GM23338 (cell line): ENCODE data around the gene GREB1L. TPM values are rescaled to one million over a fixed set of nuclear protein-coding genes. Genes with fewer than 3 reads are reported as not detected.

Experiments used
- ATAC-seq: fragments of 200-7000 bp; cut with Tn5 transposase; 3 replicates; pipeline ENCODE4 v1.9.1; 2020
- DNase-seq: peaks from one replicate; pipeline ENCODE4 v3.0.0-alpha.2; 2015; ENCODE audit warnings: low spot score
- H2AFZ ChIP-seq: fragments of 200-600 bp; sonication (generic); 2 replicates; pipeline ENCODE4 v1.8.0; 2016; ENCODE audit warnings: antibody characterized with exemption, mild to moderate bottlenecking, moderate library complexity
- H3F3A ChIP-seq: fragments of 200-600 bp; sonication (generic); replicated peaks from 2 replicates; pipeline ENCODE4 v1.8.0; 2017; ENCODE audit warnings: antibody characterized with exemption, mixed run types, low read depth
- H3K27ac ChIP-seq: fragments of 200-600 bp; sonication (generic); 2 replicates; pipeline ENCODE4 v1.6.1; 2016; ENCODE audit warnings: low read depth
- H3K27me3 ChIP-seq: fragments of 200-600 bp; sonication (generic); 2 replicates; pipeline ENCODE4 v1.8.0; 2016; ENCODE audit warnings: mild to moderate bottlenecking, mixed run types, moderate library complexity; ENCODE audit not compliant: insufficient read depth
- H3K36me3 ChIP-seq: fragments of 200-600 bp; sonication (generic); 2 replicates; pipeline ENCODE4 v1.8.0; 2016; ENCODE audit warnings: mild to moderate bottlenecking; ENCODE audit not compliant: insufficient read depth
- H3K4me1 ChIP-seq: fragments of 200-600 bp; sonication (generic); 2 replicates; pipeline ENCODE4 v1.8.0; 2016; ENCODE audit warnings: mild to moderate bottlenecking, moderate library complexity; ENCODE audit not compliant: insufficient read depth
- H3K4me2 ChIP-seq: fragments of 200-600 bp; sonication (generic); 2 replicates; pipeline ENCODE4 v1.7.1; 2017; ENCODE audit warnings: mixed run types
- H3K4me3 ChIP-seq: fragments of 200-600 bp; sonication (generic); 2 replicates; pipeline ENCODE4 v1.6.1; 2016; ENCODE audit warnings: mixed run types
- H3K79me2 ChIP-seq: fragments of 200-600 bp; sonication (generic); replicated peaks from 2 replicates; pipeline ENCODE4 v1.8.0; 2017; ENCODE audit warnings: mild to moderate bottlenecking; ENCODE audit not compliant: insufficient read depth
- H3K9me2 ChIP-seq: fragments of 200-600 bp; sonication (generic); 2 replicates; pipeline ENCODE4 v1.8.0; 2017; ENCODE audit not compliant: insufficient read depth
- H4K20me1 ChIP-seq: fragments of 200-600 bp; sonication (generic); replicated peaks from 2 replicates; pipeline ENCODE4 v1.8.0; 2017; ENCODE audit warnings: mild to moderate bottlenecking; ENCODE audit not compliant: insufficient read depth
- H3K27ac Mint-ChIP-seq: 2 replicates; pipeline ENCODE4 v1.8.0; 2020; ENCODE audit warnings: inconsistent platforms, mild to moderate bottlenecking, moderate library complexity, mixed read lengths
- H3K27me3 Mint-ChIP-seq: 3 replicates; pipeline ENCODE4 v1.8.0; 2022; ENCODE audit warnings: low read depth, mild to moderate bottlenecking, moderate library complexity, mixed read lengths, inconsistent platforms; ENCODE audit not compliant: insufficient read depth, poor library complexity
- H3K36me3 Mint-ChIP-seq: 3 replicates; pipeline ENCODE4 v1.8.0; 2021; ENCODE audit warnings: low read depth, mild to moderate bottlenecking, inconsistent platforms, moderate library complexity, mixed read lengths
- H3K4me1 Mint-ChIP-seq: 3 replicates; pipeline ENCODE4 v1.8.0; 2020; ENCODE audit warnings: mild to moderate bottlenecking, inconsistent platforms, mixed read lengths
- H3K4me3 Mint-ChIP-seq: 3 replicates; pipeline ENCODE4 v1.8.0; 2021; ENCODE audit warnings: moderate library complexity, mild to moderate bottlenecking, inconsistent platforms, mixed read lengths
- H3K9me3 Mint-ChIP-seq: 3 replicates; pipeline ENCODE4 v1.8.0; 2020; ENCODE audit warnings: moderate library complexity, mild to moderate bottlenecking, inconsistent platforms, mixed read lengths
- POLR2AphosphoS5 ChIP-seq: IDR thresholded peaks from 2 replicates; pipeline ENCODE4 v1.6.1; 2016; ENCODE audit warnings: antibody characterized with exemption, low read depth
- ZNF462 ChIP-seq: fragments of 250-450 bp; sonication (Bioruptor Pico); IDR thresholded peaks from 2 replicates; pipeline ENCODE4 v1.5.0; 2020; ENCODE audit warnings: mild to moderate bottlenecking, moderate library complexity
- polyA plus RNA-seq: library from polyadenylated mRNA; unstranded; fragments of >200 nt; fragmentation: Nextera tagmentation; extraction: Ambion mirVana; gene quantifications from 2 replicates; pipeline ENCODE4 v1.2.1, GENCODE V29; 2016
- total RNA-seq: library from RNA; depleted of rRNA; stranded (reverse); fragments of >200 nt; shearing (Covaris generic); gene quantifications from 2 replicates; pipeline ENCODE4 v1.2.3, GENCODE V29; 2014
- TF ChIP-seq, protein P1 (sequence below): IDR thresholded peaks from 2 replicates; pipeline ENCODE4 v1.6.1; 2016; ENCODE audit warnings: antibody characterized with exemption
- TF ChIP-seq, protein P2 (sequence below), 2 experiments: fragments of 200-600 bp in 1 of 2; sonication (generic) in 1 of 2; conservative IDR thresholded peaks; 2 replicates each; pipeline versions ENCODE4 v1.5.1 to v1.6.1; 2016 to 2017; ENCODE audit warnings: antibody characterized with exemption in 2 of 2, low read depth in 2 of 2, mild to moderate bottlenecking in 2 of 2, moderate library complexity in 1 of 2

Gene GREB1L
- total and polyA plus RNA-seq, 2 experiments from 2014 or later = 0.03 to 0.29 TPM

DNA sequence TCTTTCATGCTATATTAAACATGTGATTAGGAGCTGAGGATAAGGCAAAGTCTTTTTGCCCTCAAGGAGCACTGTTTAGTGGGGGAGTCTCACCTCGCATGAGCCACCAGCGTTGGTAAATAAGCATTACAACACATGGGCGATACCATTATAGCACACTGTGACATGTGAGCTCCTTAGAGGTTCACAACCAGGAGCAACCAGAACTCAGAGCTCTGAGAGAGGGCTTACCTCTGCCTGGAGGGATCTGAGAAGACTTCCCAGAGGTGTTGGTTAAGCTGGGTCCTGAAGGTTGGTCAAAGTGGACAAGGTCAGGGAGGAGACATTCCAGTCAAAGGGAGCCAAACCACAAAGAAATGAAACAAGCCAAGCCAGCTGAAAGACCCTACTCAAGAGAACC, 199.6 kb downstream of the GREB1L start:
- no peaks in the 10 kb centered on the region for H3K36me3 Mint-ChIP-seq
- Histone ChIP-seq H3K4me1 (no peaks in the 10 kb centered on the region), H3K4me3 (no peak overlapping the region), H3K36me3 (no peaks in the 10 kb centered on the region), H4K20me1 (no peaks in the 10 kb centered on the region), H3K27ac (no peak overlapping the region), H3K79me2 (no peaks in the 10 kb centered on the region), H3K4me2 (no peak overlapping the region), H3K9me2 (0 out of 2 replicates have a peak, but pooled peaks cover 4% of the 10 kb centered on the region), H3F3A (no peaks in the 10 kb centered on the region), H2AFZ (no peak overlapping the region), H3K27me3 (no peaks in the 10 kb centered on the region)
- no peaks in the 10 kb centered on the region for H3K4me1 Mint-ChIP-seq
- no peak overlapping the region for H3K27ac Mint-ChIP-seq
- H3K4me3 Mint-ChIP-seq = no peak overlapping the region
- no peaks in the 10 kb centered on the region for H3K9me3 Mint-ChIP-seq
- ATAC-seq (no peak), DNase-seq (no peak)
- peaks cover 8% of the 10 kb centered on the region for H3K27me3 Mint-ChIP-seq
- TF ChIP-seq, protein P1, sequence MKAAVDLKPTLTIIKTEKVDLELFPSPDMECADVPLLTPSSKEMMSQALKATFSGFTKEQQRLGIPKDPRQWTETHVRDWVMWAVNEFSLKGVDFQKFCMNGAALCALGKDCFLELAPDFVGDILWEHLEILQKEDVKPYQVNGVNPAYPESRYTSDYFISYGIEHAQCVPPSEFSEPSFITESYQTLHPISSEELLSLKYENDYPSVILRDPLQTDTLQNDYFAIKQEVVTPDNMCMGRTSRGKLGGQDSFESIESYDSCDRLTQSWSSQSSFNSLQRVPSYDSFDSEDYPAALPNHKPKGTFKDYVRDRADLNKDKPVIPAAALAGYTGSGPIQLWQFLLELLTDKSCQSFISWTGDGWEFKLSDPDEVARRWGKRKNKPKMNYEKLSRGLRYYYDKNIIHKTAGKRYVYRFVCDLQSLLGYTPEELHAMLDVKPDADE = no peak

- Histone ChIP-seq H3K79me2 (no peaks in the 10 kb centered on the region), H2AFZ (no peak overlapping the region), H3K4me1 (no peaks in the 10 kb centered on the region), H3K9me2 (0 out of 2 replicates have a peak, but pooled peaks cover 4% of the 10 kb centered on the region), H3F3A (no peaks in the 10 kb centered on the region), H3K4me2 (no peak overlapping the region), H3K27me3 (no peaks in the 10 kb centered on the region), H3K27ac (no peak overlapping the region), H3K4me3 (no peak overlapping the region), H3K36me3 (no peaks in the 10 kb centered on the region), H4K20me1 (no peaks in the 10 kb centered on the region)
- Mint-ChIP-seq H3K27me3 (peaks cover 9% of the 10 kb centered on the region), H3K4me1 (no peaks in the 10 kb centered on the region), H3K36me3 (no peaks in the 10 kb centered on the region), H3K27ac (no peak overlapping the region), H3K9me3 (no peaks in the 10 kb centered on the region), H3K4me3 (no peak overlapping the region)
- no peak for DNase-seq
- TF ChIP-seq POLR2AphosphoS5 (no peak), ZNF462 (CRISPR knock-in tag) (no peak)
- TF ChIP-seq, protein P2, sequence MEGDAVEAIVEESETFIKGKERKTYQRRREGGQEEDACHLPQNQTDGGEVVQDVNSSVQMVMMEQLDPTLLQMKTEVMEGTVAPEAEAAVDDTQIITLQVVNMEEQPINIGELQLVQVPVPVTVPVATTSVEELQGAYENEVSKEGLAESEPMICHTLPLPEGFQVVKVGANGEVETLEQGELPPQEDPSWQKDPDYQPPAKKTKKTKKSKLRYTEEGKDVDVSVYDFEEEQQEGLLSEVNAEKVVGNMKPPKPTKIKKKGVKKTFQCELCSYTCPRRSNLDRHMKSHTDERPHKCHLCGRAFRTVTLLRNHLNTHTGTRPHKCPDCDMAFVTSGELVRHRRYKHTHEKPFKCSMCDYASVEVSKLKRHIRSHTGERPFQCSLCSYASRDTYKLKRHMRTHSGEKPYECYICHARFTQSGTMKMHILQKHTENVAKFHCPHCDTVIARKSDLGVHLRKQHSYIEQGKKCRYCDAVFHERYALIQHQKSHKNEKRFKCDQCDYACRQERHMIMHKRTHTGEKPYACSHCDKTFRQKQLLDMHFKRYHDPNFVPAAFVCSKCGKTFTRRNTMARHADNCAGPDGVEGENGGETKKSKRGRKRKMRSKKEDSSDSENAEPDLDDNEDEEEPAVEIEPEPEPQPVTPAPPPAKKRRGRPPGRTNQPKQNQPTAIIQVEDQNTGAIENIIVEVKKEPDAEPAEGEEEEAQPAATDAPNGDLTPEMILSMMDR (conservative IDR thresholded peaks at IDR 0.05; ENCODE audit: low read depth in 2 of 2) = no peak
- ATAC-seq = no peak
These were observed 201.9 kb downstream of the GREB1L start for GRCh38 chr18:21443776-21444464.
